HG02763 (cell line): ENCODE measurements around the gene ACAA2.
A peak's percentile ranks its signal among the peaks of the same experiment; 100 is the strongest.

Experiments used
- ATAC-seq: cut with Tn5 transposase; IDR thresholded peaks from one replicate; pipeline ENCODE4 v1.9.1; 2021; ENCODE audit warnings: mild to moderate bottlenecking, moderate library complexity; ENCODE audit not compliant: unreplicated experiment

The ACAA2 gene

DNA sequence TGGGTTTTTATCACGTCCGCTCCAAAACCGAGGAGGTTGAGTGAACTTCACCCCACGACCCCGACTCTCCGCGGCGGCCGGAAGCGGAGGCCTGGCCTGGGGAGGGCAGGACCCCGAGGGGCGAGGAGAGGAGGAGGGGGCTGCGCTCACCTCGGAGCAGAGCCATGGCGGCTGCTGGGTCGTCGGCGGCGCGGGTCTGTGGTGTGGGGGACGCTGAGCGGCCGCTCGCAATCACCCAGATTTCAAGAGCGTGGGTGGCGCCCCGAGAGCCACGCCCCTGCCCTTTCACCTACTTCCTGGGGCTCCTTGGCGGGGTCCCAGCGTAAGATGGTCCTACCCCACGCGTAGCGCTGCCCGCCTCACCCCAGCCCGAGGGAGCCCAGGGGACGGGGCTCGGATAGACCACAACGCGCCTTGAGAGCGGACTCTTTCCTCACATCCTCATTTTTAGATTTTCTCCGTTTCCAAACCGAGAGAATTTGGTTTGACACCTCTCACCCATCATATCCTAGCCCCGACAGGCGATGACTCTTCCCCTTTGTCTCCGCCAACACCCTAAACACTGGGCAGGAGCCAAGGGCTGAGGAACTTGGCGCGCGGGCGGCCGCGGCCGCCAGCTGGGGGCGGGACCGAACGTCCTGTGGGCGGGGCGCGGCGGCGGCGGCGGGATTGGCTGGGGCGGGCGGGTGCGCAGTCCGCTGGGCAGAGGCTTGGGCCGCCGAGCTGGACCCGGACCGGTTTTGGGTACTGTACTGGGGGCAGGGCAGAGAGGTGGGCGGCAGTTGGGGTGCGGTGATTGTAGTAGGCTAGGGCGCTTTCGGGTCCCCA is at the start of gene ACAA2:
Gene ACAA2, minus strand, starts transcription at position 215 of the 828 bp plus-strand sequence. Its CDS starts 49 bp downstream, at position 166.
- ATAC-seq, result peak; percentile 83

GRCh38 chr18:49862656-49863385 is 49.5 kb upstream of the ACAA2 start:
- ATAC-seq, result no peak

- ATAC-seq, result no peak
Measured at GRCh38 chr18:49861659-49862058, 48.3 kb upstream of the ACAA2 start.

DNA sequence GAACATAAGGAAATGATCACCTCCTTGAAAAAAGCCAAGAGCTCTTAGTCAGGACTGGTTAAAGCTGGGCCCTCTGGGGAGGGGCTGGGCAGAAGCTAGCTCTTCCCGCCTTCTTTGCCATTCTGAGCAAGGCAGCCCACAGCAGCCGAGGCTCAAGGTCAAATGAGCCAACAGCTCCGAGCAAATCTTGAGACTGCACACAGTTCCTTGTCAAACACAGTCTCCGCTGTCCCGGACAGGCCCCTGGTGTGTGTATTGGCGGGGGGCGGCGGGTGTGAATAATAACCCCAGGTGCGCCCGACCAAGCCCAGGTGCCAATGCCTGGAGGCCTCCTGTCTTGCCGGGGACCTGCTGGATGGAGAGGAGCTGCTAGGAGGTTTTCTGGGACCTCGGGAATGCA is 46.4 kb upstream of the ACAA2 start:
- ATAC-seq, result no peak

DNA sequence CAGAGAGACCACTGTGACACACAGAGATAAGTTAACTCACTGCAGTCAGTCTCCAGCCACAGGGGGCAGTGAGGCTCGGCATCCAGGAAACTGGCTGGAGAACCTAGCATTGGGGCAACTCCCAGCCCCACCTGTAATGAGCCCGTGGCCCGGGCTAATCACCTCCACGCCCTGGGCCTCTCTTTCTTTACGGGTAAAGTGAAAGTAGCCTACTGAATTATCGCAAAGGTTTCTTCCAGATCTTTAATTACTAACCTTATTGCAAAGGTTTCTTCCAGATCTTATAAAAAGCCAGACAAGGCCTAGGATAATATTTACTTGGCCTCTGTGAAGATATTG is 45.7 kb upstream of the ACAA2 start:
- no peak for ATAC-seq

DNA sequence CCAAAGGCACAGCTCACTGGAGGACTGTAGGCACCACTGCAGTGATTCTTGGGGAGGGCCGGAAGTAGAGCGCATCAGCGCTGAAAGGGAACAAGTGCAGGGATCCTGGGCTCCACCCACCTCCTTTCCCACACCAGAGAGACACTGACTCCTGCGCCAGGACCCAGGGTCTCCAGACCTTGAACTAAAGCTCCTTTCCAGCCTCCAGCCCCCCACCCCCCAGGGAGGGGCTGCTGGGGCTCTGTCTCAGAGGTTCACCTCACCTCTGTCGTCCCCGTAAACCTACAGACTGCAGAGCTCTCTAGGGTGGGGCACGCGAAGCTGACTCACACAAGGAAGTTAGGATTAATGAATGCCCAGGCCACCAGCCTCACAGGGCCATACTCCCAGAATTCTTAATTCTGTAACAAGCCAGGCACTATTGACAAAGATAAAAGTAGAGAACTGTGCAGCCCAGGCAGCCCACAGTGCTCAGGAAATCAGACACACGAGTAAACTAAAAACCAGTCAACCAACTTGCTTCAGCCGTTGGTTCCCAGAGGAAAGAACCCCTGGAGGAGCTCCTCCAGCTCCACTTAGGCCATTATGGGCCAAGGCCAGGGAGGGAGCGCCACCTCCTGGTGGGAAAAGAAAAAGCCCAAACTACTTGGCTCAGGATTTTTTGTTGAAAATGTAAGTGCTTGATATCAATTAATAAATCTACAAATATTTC is 45.1 kb upstream of the ACAA2 start:
- ATAC-seq, result no peak

DNA sequence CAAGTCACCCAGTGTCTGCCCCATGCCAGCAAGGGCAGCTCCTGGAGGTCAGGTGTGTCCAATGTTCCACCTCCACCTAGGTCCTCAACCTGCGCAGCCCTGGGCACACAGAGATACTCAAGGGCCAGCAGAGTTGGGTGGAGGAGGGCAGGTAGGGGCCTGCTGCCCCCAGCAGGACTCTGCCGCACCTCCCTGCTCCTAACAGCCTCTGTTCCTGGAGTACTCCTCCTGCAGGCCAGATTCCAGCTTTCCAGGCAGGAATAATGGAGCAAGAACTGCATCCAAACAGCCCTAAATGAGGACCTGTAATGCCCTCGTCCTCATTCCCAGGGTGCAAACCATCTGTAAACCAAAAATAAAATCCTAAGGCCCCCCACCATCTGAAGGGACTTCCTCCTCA is 44.4 kb upstream of the ACAA2 start:
- no peak for ATAC-seq

GRCh38 chr18:49856496-49856895 is 43.2 kb upstream of the ACAA2 start:
- no peak for ATAC-seq

DNA sequence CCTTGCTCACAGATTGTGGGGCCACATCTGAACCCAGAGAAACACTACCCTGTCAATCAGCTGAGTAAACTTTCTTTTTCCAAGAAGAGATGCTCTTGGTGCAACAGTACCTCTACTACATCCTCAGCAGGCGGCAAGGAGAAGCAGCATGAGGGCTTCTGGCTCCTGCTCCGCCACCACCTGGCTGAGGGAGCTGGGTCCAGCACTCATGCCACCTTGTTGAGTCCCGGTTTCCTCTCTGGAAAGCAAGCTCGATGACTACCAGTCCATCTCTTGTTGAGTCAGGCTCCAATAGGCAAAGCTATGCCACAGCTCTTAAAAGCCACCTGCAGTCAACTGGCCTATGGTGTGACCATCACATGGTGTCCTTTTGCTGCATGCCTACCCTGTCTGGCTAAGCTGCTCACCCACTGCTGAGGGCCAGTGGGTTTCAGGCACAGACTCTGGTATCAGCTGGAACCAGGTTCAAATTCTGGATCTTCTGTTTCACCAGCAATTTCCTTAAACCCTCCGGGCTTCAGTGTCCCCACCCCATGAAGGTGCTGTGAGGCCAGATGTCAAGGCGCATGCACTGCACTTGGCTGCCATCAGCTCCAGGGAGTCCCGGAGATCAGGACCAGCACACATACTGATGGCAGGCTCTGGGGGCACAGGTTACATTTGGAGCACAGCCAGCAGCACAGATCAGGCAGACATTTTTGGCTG is 42.5 kb upstream of the ACAA2 start:
- no peak for ATAC-seq

DNA sequence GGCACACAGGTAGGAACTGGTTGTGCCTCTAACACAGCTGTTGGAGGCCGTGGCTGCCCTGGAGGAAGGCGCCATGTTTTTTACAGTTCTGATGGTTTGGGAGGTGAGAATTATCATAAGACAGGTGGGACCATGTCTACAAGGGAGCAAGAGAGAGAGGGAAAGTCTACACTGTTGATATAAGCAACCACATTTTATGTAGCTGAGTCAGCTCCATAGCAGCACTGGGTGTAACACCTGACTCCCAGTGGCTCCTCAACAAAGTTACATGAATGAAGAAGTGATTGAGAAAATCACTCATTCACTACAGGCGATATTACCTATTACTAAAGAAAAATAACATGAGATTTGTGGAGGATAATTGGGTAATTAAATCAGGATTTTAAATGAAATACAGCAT is 41.3 kb upstream of the ACAA2 start:
- ATAC-seq, result no peak

GRCh38 chr18:49853436-49853835 is 40.1 kb upstream of the ACAA2 start:
- no peak for ATAC-seq

DNA sequence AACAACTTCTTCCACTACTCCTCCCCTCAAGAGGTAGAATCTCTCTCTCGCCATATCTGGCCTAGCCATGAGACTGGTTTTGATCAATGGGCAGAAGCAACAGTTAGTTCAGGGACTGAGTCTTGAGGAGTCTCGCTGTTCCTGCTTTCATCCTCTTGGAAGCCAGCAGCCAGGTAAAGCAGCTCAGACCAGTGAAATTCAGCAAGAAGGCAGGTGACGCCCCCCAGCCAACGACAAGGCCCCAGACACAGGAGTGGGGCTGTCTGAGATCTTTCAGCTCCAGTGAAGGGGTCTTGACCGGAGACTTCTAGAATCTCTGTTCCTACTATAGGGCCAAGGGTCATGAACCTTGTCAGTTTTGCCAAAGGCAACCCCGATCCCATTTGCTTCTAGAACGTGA is 39.7 kb upstream of the ACAA2 start:
- no peak for ATAC-seq

DNA sequence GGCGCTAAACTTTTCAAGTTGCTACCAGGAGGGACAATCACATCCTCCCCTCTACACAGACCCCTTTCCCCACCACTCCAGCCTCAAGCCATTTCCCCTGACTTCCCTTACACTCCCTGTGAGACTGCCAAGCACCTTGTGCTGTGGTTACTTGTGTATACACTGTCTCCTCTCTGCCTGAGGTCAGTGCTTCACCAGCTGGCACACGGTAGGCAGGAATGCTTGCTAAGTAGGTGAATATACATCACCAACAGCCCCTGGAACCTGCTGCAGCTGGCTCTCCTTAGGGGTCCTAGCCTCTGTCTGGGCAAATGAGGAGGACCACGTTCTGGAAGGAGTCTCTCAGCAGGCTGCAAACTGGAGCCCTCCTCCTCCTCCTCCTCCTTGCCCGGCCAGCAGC is 38.3 kb upstream of the ACAA2 start:
- ATAC-seq, result no peak

DNA sequence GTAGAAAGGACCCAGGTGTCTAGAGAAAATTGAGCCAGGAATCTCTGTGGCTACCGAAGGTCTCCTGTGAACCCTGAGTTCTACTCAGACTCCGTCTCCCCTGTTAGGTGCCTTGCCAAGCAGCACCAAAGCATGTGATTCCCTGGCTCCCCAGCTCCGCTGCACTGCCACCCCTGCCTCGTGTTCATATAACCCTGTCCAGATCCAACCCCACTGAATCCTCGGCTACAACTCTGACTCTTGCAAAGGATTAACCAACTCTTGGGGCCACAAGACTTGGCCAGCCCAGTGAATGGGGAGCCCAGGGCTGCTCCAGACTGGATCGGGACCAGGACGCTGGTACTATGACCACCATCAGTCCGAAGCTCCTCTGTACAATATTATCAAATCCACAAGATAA is 37.3 kb upstream of the ACAA2 start:
- no peak for ATAC-seq

DNA sequence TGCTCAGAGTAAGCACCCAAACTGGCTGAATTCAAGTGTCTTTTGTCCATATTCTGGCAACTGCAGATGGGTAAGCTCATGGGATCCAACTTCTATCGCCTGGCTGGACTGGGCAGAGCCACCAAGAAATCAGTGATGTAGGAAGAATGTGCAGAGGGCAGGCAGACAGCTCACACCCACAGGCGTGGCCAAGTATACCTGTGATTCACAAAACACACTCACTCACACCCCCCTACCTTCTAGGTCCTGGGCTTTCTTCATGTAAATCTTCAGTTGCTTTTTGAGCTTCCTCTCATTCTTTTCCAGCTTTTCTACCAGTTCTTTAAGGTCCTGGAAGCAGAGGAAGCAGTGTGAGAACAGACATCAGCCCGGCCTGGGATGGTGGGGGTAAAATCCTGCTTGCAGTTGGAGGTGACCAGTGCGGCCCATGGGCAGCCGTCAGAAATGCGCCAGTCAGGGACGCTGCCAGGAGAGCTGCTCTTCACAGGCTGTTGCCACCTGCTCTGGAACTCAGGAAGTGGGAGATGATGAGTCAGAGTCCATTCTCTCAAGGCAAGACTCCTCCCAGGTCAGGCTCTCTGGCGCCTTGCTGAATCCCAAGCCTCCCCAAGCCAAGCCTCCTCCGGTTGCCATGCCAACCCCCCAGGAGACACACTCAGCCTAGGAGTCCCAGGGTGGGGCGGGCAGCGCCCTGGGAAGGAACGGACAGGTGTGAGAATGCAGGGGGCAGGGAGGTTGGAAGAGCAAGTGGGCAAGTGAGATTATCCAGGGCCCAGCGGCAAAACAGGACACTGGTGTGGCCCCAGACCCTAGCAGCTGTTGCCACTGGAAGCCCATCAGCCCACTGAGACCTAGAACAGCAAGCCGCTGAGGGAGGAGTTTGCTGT is 36.2 kb upstream of the ACAA2 start:
- ATAC-seq, result no peak

- ATAC-seq, result no peak
Measured at GRCh38 chr18:49848115-49848514, 34.8 kb upstream of the ACAA2 start.

DNA sequence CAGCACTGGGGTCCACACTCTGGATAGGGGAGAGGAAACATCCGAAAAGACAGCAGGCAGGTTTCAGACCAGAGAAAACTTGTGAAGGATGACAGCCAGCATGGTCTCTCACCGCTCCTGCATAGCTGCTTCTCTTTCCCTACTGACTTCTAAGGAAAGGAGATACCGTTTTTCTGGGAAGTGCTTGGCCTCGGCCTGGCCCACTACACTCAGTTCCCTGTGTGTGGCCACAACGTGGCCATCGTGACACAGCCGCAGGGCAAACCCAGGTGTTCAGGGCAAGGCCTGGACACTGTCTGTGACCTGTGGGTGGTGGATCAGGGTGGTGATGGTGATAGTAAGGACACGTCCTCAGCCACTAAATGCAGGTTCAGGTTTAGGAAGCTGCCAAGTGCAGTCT is 34.2 kb upstream of the ACAA2 start:
- no peak for ATAC-seq

DNA sequence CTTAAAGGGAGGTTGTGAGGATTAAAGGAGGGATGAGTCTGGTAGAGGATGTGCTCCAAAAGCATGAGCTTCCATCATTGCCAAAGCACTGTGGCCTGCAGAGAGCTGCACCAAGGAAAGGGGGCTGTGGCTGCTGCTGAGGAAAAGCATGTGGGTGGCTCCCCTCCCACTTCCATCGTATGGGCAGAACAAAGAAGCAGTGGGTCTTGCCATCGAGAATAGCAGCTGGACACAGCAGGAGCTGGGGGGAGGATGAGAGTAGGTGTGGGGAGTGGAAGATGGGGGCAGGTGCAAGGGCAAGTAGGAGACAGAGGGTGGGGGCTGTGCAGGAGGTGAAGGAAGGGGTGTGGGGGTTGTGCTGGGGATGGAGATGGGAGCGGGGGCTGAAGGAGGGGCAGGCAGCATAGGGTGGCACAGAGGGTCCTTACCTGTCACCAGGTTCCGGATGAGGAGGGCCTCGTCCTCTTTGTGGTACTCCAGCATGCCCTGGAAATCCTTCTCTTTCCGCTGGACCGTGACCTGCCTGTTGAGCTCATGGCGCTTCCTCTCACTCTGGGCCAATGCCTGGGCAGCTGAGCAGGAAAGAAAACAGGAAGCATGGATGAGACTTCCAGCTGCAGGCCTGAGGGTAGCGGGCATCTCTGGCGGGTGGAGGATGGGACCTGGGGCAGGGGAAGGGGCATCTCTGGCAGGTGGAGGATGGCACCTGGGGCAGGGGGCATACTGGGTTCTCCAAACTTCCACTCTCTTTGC is 33.6 kb upstream of the ACAA2 start:
- no peak for ATAC-seq

GRCh38 chr18:49846361-49846662 is 33.0 kb upstream of the ACAA2 start:
- no peak for ATAC-seq
